Glutamatergic neuron (in vitro differentiated cells): Measurements from ENCODE around the gene WDR7. TPM values are rescaled to one million over a fixed set of nuclear protein-coding genes. Genes with fewer than 3 reads are reported as not detected.

ENCODE experiments used
- DNase-seq: peaks from one replicate; pipeline ENCODE4 v3.0.0; 2022
- H3K27ac Mint-ChIP-seq: one replicate; pipeline ENCODE4 v1.8.0; 2020; ENCODE audit warnings: mild to moderate bottlenecking, mixed read lengths, inconsistent platforms; ENCODE audit not compliant: unreplicated experiment
- H3K27me3 Mint-ChIP-seq: one replicate; pipeline ENCODE4 v1.8.0; 2020; ENCODE audit warnings: mild to moderate bottlenecking, moderate library complexity, mixed read lengths, inconsistent platforms; ENCODE audit not compliant: unreplicated experiment
- H3K36me3 Mint-ChIP-seq: one replicate; pipeline ENCODE4 v1.8.0; 2020; ENCODE audit warnings: mild to moderate bottlenecking, mixed read lengths, inconsistent platforms; ENCODE audit not compliant: unreplicated experiment
- H3K4me1 Mint-ChIP-seq: one replicate; pipeline ENCODE4 v1.8.0; 2020; ENCODE audit warnings: mild to moderate bottlenecking, low read depth, mixed read lengths, inconsistent platforms; ENCODE audit not compliant: unreplicated experiment
- H3K4me3 Mint-ChIP-seq: one replicate; pipeline ENCODE4 v1.8.0; 2020; ENCODE audit warnings: mild to moderate bottlenecking, mixed read lengths, inconsistent platforms; ENCODE audit not compliant: unreplicated experiment
- H3K9me3 Mint-ChIP-seq: one replicate; pipeline ENCODE4 v1.8.0; 2020; ENCODE audit warnings: mild to moderate bottlenecking, moderate library complexity, mixed read lengths, inconsistent platforms; ENCODE audit not compliant: unreplicated experiment
- total RNA-seq: library from RNA; stranded (reverse); fragmentation: NEBNext Ultra II Directional; extraction: Animal tissue kit (Norgen Biotek cat#: 25700); gene quantifications from one replicate; pipeline ENCODE4 v1.2.1, GENCODE V29; 2021; ENCODE audit not compliant: unreplicated experiment
- TF ChIP-seq, protein P1 (sequence below): fragments of 200-600 bp; sonication (generic); IDR thresholded peaks from one replicate; pipeline ENCODE4 v1.5.0; 2021; ENCODE audit not compliant: partially characterized antibody, unreplicated experiment

WDR7 gene
- total RNA-seq, 1 donor from 2014 or later: 41.8 TPM

DNA sequence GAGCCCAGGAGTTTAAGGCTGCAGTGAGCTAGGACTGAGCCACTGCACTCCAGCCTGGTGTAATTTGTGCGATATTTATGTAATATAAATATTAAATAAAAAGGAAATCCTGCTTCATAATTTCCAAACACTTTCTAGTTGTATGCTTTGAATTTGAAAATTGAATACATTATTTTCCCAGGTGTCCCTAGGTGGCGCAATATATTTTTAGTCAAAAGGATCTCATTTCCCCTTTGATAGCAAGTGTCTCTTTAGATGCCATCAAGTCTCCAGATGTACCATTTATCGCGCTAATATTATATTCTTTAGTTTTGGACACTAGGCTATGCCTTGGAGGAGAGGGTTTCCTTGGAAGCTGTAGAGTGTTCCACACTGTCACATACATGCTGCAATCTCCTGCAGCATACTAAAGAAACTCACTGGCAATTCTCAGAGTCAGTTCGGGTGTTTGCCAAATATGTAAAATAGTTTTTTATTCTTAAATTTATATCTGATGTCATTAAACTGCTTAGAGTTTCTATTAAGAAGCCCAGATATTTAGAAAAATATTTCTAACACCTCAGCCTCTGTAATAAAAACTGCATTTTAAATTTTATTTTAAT is 5.6 kb upstream of the WDR7 start:
- TF ChIP-seq, protein P1, sequence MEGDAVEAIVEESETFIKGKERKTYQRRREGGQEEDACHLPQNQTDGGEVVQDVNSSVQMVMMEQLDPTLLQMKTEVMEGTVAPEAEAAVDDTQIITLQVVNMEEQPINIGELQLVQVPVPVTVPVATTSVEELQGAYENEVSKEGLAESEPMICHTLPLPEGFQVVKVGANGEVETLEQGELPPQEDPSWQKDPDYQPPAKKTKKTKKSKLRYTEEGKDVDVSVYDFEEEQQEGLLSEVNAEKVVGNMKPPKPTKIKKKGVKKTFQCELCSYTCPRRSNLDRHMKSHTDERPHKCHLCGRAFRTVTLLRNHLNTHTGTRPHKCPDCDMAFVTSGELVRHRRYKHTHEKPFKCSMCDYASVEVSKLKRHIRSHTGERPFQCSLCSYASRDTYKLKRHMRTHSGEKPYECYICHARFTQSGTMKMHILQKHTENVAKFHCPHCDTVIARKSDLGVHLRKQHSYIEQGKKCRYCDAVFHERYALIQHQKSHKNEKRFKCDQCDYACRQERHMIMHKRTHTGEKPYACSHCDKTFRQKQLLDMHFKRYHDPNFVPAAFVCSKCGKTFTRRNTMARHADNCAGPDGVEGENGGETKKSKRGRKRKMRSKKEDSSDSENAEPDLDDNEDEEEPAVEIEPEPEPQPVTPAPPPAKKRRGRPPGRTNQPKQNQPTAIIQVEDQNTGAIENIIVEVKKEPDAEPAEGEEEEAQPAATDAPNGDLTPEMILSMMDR: peak; percentile 73
- peaks cover 1% of the 10 kb centered on the region for H3K27me3 Mint-ChIP-seq
- H3K27ac Mint-ChIP-seq: no peak overlapping the region
- H3K9me3 Mint-ChIP-seq: no peaks in the 10 kb centered on the region
- DNase-seq: no peak
- peaks cover 2% of the 10 kb centered on the region for H3K4me1 Mint-ChIP-seq
- H3K4me3 Mint-ChIP-seq: no peak overlapping the region
- H3K36me3 Mint-ChIP-seq: no peaks in the 10 kb centered on the region

DNA sequence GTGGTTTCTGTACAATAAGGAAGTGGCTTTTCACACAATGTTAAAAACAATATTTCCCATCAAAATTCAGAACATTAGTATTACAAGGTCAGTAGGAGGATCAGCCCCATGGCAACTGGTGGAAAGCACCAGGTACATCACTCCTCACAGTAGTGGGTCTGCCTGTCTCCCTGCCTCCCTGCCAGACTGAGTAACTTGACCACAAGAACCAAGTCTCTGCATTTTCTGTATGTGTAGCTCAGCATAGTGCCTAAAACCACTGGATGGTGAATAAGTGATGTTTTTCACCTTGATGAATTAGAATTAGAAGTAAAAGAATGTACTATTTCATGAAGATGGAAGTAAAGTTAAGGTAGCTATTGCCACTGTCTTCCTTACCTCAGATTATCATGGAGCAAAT is 4.1 kb upstream of the WDR7 start:
- no peak for DNase-seq
- no peak overlapping the region for H3K4me3 Mint-ChIP-seq
- H3K27ac Mint-ChIP-seq: no peak overlapping the region
- H3K4me1 Mint-ChIP-seq: peaks cover 6% of the 10 kb centered on the region
- no peaks in the 10 kb centered on the region for H3K36me3 Mint-ChIP-seq
- peaks cover 8% of the 10 kb centered on the region for H3K9me3 Mint-ChIP-seq
- TF ChIP-seq, protein P1: no peak
- peaks cover 3% of the 10 kb centered on the region for H3K27me3 Mint-ChIP-seq

DNA sequence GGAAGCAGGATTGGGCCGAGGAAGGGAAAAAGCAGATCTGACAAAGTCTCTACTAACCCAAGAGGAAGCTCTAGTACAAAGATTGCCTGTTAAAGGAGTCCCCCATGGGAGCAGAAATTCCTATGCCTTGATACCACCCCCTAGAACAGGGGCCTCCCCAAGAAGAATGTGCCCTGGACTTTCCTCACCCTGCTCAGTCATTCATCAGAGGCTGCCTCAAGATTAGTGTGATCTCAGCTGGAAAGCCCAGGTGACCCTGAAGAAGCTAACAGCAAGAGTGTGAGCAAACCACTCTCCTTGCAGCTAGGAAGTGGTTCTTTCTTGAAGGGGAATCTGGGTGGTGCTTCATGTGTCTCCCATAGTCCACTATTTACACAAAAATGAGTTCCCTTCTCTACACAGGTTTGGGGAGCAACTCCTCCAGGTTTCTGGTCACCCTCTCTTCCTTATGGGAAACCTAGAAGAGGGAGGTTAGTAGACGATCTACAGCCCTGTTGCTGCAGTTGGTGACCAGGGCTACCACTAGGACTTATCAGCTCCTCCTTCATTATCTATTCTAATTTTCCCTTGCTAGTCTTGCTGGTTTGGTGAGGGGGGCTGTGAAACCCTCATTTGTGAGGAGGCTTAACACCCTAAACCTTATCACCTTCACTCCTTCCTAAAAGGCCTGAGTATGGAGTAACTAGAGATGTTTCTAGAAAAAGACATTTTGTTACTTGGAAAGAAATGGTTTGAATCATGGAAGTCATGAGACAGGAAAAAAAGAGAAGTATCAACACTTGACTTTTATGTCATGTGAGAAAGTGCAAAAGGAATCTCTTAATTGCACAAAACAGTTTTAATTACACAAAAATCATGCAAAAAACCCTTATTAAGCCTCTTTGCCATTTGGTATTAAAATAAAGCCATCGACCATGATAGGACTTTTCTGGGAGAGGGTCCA is 2.9 kb upstream of the WDR7 start:
- Mint-ChIP-seq H3K27ac (no peak overlapping the region), H3K36me3 (no peaks in the 10 kb centered on the region), H3K27me3 (peaks cover 3% of the 10 kb centered on the region), H3K9me3 (peaks cover 8% of the 10 kb centered on the region), H3K4me3 (no peak overlapping the region), H3K4me1 (peaks cover 10% of the 10 kb centered on the region)
- TF ChIP-seq, protein P1: no peak
- DNase-seq: no peak

DNA sequence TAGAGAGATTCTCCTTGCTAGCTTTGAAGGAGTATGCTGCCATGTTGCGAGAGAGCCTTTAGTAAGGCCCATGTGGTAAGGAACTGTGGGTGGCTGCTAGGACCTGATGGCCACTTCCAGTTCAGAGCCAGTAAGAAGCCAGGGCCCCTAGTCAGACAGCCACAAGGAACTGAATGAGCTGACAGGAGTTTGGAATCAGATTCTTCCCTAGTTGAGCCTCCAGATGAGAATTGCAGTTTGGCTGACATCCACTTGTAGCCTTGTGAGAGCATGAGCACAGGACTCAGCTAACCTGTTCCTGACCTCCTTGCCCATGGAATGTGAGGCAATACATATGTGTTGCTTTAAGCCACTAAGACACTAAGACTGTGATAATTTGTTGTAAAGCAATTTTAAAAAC is 1.2 kb upstream of the WDR7 start:
- Mint-ChIP-seq H3K9me3 (peaks cover 8% of the 10 kb centered on the region), H3K27ac (no peak overlapping the region), H3K36me3 (no peaks in the 10 kb centered on the region), H3K4me1 (peaks cover 12% of the 10 kb centered on the region), H3K4me3 (peak overlapping the region; percentile 10), H3K27me3 (peaks cover 3% of the 10 kb centered on the region)
- TF ChIP-seq, protein P1: no peak
- DNase-seq: no peak

DNA sequence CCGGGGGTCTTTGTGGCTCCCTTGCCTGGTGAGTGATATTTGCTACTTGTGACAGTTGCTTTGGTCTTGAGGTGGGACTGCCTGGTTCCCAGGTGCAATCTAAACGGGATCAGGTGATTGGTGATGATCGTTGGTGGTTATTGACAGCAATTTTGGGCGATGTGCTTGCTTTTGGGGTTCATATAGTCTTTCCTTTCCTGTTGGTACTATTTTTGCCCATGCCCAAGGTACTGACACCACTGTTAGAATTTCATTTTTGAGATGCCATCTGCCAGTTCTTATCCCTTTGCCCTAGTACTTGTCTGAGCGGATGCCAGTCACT is 573 bp downstream of the WDR7 start:
- peaks cover 3% of the 10 kb centered on the region for H3K27me3 Mint-ChIP-seq
- no peak for DNase-seq
- TF ChIP-seq, protein P1: no peak
- peaks cover 12% of the 10 kb centered on the region for H3K4me1 Mint-ChIP-seq
- H3K9me3 Mint-ChIP-seq: peaks cover 8% of the 10 kb centered on the region
- H3K27ac Mint-ChIP-seq: peak overlapping the region; percentile 75
- H3K36me3 Mint-ChIP-seq: no peaks in the 10 kb centered on the region
- peak overlapping the region; percentile 95 for H3K4me3 Mint-ChIP-seq
